NCI-H1930 (cell line): ENCODE data around the gene DENND2A.
"Not testable (repeated sequence)": the region's sequence is repeated elsewhere in the genome, so short reads cannot be mapped to it uniquely, and the experiment has no call there.

Experiments used
- DNase-seq, 2 experiments: peaks; one replicate each; lab custom pipeline; 2025; lab: John Stamatoyannopoulos, UW

DENND2A gene

GRCh38 chr7:140506788-140507464, 133.7 kb downstream of the DENND2A start:
- peak in 1 of 2 experiments; percentile 43 for DNase-seq

- no peak for DNase-seq
These were observed 138.6 kb downstream of the DENND2A start for GRCh38 chr7:140501966-140502365.

- not testable (repeated sequence) for DNase-seq
These were observed 142.8 kb downstream of the DENND2A start for GRCh38 chr7:140497807-140498206.

- no peak for DNase-seq
These were observed 143.3 kb downstream of the DENND2A start for GRCh38 chr7:140497241-140497769.

- DNase-seq: no peak
These were observed 145.0 kb downstream of the DENND2A start for GRCh38 chr7:140495514-140496097.

GRCh38 chr7:140494867-140495266, 145.7 kb downstream of the DENND2A start:
- DNase-seq: no peak

GRCh38 chr7:140489026-140489359, 151.6 kb downstream of the DENND2A start:
- no peak for DNase-seq

- DNase-seq: no peak
These were observed 154.9 kb downstream of the DENND2A start for GRCh38 chr7:140485500-140486265.

- DNase-seq: no peak
These were observed 155.6 kb downstream of the DENND2A start for GRCh38 chr7:140484951-140485499.

- no peak for DNase-seq
These were observed 156.1 kb downstream of the DENND2A start for GRCh38 chr7:140484479-140484878.

GRCh38 chr7:140479739-140480084, 160.9 kb downstream of the DENND2A start:
- no peak for DNase-seq

GRCh38 chr7:140479062-140479738, 161.4 kb downstream of the DENND2A start, which contains the start of gene MKRN1:
Gene MKRN1, minus strand, starts transcription at chr7:140479505. Its CDS starts 161 bp downstream, at chr7:140479344.
- DNase-seq: peak; percentile 98

GRCh38 chr7:140478246-140479061, 162.2 kb downstream of the DENND2A start:
- no peak for DNase-seq

GRCh38 chr7:140476698-140477261, 163.8 kb downstream of the DENND2A start:
- no peak for DNase-seq

GRCh38 chr7:140475747-140476333, 164.8 kb downstream of the DENND2A start:
- peak; percentile 40 to 48 for DNase-seq
